ENCODE results near the gene SND1.

Gene SND1

DNA sequence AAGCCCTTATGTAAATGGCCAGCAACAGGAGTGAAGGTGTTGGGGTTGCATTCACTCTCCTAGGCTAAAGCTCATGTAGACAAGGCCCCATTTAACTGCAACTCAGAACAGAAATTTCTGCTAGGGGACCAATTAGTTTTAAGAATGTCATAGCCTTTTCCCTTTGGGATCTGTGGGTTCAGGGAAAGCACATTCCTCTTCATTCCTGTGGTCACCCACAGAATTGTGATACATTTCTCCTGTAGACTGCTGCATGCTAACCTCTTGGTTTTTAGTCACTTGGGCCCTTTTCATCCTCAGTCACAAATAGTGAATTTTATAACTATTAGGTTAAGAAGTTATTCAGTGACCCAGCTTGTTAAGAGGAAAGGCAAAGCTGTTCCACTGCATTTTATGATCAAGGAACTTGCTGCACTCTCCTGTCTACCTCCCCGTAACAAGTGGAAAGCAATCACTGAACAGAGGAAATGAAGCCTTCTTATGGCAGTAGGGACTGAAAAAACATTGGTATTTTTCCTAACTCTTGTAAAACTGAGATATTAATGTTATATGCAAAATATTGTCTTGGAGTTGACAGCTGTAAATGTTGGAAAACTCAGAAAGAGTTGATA is 124.9 kb downstream of the SND1 start:
- no peak for DNase-seq

DNA sequence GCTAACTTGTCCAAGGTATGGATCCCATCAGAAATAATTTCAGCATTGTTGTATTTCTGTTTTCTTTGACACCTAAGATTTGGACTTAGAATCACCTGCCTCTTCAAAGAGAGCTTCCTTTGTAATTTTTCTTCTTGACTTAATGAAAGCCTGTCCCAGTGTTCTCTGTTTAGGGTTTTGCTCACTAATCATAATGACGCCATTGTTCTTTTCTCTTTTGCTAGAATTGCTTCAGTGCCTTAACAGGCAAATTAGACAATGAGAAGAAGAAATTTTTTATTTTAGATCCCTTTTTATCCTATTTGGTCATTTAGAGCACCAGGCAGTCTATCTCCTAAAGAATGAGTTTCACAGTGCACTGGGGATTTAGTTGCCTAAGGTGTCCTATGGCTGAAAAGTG is 128.5 kb downstream of the SND1 start:
- DNase-seq: no peak

DNA sequence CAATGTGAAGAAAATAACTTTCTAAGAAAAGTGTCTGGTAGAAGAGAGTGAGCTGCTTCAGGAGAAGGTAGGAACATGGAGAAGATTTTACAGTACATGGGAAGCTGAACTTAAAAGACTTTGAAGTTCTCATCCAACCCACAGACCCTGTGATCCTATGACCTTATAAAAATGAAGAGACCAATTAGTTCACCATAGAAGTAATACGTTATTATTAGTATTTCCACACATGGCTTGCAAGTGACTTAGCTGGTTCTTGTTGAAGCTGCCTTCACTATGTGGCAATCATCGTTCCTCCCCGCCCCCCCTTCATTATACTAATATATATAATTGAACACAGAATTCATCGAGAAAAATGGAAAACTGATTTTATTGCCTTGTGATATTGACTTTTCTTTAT is 129.1 kb downstream of the SND1 start:
- DNase-seq: no peak

DNA sequence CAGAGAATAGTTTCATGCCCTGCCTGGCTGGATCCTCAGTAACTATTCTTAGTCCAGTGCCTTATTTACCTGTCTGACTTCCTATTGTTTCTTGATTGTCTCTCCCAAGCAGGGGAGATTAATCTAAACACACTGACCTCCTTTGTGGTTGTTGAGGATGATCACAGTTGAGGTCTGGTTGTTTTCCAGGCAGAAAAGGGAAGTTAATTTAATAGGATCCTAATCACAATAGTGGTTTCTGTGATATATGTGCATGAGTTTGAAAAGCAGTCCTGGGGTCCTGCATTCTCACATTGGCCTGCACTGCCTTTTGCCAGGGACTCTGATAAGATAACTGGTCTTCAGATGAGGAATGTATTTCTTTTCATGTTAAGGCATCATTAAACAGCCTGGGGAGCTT is 130.1 kb downstream of the SND1 start:
- no peak for DNase-seq

DNA sequence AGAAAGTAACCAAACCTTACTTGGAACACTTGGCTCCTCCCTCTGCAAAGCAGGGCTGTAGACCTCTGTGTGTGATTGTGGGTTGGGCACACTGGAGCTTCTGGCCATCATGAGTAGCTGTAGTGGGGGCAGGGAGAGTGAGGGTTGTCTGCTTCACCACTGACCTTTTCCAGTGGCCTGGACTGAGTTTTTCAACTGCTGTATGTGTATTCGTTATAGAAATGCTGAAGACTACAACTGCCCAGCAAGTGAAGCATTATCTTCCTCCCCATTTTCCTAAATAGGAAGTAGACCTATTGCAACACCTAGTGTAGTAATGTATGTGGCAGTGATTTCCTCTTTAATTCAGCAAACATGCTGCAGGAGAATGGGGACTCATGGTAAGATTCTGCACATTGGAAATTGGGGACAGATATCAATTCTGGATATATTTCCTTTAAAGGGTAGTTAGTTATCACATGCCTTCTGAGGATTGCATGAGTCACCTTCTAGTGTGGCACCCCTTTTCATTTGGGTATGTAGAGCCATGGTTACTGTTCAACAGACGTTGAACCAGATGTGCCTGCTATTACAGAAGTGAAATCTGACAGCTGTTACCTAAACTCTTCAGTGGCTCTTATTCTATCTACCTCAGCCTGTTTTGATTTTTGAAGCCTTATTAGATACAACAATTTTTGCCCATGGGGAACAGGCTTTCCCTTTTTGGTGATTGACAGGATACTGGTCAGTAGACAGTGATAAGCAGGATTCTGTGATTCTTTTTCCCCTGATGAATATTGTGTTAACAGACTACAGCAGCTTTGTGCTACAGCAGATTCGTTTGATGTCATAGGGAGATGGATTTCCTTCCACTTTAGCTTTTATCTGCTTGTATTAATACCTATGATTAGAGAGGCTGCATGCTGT is 130.9 kb downstream of the SND1 start:
- DNase-seq: no peak

DNA sequence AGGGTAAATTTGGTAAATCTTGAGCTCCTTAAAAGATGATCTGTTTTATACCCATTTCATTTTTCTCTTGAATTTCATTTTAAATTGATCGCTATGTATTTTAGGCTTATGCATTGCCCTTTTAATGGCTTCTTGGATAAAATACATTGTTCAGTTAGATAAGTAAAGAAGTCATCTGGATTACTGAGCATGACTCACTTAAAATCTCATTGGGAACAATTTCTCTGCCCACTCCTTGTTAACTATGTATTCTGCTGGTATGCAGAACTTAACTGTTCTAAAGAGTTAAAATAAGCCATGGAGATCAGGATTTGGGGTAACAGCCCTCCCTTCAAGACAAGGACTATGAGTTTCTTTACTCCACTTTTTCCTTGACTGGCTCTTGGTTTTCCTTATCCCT is 134.2 kb downstream of the SND1 start:
- no peak for DNase-seq

DNA sequence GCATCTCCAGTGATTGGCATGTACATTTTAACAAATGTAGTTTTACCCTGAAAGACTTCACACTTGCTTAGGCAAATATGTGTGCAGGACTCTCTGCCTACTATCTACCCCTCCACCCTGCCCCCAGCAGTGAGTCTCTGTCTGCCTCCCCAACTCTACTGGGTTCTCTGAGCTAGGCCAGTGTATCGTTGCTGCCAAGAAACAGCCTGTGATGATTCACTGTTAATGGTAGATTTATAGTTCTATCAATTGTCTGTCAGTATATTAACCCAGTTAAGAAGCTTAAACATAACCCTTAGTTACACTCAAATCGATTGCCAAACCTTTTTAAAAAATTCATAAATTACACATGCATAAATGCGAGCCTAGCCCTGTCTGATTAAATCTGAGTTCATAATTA is 137.0 kb downstream of the SND1 start:
- no peak for DNase-seq

DNA sequence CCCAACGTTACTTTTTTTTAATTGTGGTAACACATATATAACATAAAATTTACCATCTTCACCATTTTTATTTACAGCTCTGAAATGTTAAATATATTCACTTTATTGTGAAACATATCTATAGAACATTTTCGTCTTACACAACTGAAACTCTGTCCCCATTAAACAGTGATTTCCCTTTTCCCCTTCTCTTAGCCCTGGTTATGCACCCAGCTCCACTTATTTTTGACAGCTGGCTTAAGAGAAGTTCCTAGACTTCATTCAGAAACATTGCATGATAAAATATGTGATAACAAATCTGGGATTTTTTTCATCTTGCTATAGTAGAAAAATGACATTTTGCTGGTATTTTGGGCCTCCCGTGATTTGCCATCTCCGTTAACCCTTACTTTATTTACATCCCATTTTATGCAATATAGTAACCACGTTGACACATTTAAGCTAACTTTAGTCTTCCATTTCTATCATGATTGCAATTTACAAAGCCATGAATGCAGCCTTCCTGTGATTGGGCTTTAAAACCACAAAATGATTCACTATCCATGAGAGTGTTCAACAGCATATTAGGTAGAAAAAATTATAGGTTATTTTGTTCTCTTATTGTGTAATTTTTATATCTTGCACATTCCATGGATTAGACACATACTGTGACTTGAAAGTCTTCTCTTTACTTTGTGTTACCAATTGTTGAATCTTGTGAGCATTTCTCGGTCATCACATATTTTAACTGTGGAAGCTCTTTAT is 139.6 kb downstream of the SND1 start:
- no peak for DNase-seq

DNA sequence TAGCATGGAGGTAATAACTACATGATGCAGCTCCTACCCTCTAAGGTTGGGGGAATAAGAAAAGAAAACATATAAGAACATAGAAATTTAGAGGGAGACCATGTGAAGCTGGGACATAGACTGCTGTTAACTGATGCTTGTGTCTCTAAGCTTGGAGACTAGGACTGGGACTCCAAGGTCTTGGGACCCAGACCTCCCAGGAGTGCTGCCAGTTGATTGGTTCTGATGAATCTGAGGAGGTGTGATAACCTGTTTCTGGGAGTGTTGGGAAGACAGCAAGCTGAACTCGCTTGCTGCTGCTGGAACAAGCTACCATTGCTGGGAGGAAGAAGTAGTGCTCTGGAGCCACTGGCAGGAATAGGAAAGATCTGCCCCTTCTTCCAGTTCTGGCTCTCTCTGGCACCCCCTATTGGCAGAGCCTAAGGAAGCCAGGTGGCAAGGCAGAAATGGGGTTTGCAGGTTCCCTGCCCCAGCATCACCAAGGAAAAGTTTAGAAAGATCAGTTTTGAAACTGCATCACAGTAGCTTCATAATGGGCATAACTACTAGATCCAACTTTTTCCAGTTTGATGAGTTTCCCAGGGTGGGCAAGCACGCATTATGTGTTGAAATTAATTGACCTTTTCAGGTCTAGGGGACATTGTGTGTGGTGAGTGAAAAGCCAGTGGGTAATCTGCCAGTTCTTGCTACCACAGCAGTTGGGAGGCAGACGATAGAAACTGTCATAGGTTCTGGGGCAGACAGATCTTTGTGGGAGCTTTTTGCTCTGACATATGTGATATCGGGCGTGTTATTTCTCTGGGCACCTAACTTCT is 140.7 kb downstream of the SND1 start:
- DNase-seq: peak; percentile 37

DNA sequence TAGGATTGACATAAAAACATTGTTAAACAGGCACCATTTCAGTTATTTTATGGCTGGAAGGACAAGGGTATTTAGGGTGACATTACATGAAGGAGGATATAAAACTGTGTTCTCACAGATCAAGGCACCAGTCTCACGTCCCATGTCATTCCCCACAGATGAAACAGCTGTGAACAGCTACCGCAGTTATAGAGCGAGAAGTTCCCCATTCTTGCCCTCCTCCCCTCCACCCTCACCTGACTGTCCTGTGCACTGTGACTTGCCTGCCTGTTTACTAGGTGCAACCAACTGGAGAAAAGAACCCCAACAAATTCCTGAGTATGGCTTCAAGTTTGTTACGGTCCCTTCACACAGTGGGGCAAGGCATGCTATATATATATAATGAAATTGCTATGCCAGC is 141.6 kb downstream of the SND1 start:
- no peak for DNase-seq

DNA sequence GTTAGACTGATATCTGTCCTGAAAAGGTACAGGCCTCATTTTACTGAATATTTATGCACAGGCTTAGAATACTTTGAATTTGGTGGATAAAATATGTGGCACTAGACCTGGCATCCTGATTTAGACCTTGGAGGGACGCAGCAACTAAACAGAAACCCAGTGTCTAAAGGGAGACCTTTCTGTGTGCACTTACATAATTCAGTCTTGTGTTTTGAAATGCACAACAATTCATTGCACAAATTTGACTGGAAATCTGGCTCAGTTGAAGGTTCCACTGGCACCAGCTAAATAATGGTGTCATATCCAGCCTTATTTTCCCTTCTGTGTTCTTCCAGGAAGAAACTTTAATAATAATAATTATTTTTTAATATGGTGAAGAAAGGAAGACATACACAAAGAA is 142.1 kb downstream of the SND1 start:
- no peak for DNase-seq

DNA sequence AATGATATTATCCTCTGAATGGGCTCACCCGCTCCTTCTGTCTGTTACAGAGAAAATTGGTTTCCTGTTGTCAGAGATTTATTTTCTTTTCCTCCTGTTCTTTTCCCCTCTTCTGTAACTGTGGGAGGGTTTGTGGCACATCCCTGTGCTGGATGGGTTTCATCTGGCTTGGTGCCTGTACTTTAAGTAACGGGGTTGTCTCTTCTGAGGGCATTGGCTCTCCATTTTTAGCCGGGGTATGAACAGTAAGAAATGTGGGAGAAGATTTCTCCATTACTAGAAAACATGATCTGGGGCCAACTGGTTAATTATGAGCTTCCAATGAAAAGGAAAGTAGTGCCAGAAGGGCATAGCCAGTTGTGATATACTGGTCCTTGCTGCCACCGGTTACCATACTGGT is 142.6 kb downstream of the SND1 start:
- DNase-seq: no peak

DNA sequence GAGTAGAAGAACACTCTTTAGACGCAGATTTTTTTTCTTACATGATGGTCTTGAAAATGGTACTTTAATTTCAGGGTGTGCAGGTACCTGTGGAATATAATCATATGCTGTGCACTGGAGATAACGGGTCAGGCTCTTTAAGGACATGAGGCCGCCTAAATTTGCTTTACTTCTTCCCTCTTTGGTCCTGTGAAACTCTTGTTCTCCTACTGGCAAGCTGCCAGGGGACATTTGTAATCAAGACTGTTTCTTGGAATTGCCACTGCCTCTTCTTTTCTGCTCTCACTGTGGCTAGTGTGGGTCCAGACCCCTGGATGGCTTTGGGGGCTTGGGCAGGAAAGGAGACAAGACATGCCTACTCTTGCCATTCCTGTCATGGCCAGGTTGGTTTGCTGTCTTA is 146.0 kb downstream of the SND1 start:
- DNase-seq: no peak

DNA sequence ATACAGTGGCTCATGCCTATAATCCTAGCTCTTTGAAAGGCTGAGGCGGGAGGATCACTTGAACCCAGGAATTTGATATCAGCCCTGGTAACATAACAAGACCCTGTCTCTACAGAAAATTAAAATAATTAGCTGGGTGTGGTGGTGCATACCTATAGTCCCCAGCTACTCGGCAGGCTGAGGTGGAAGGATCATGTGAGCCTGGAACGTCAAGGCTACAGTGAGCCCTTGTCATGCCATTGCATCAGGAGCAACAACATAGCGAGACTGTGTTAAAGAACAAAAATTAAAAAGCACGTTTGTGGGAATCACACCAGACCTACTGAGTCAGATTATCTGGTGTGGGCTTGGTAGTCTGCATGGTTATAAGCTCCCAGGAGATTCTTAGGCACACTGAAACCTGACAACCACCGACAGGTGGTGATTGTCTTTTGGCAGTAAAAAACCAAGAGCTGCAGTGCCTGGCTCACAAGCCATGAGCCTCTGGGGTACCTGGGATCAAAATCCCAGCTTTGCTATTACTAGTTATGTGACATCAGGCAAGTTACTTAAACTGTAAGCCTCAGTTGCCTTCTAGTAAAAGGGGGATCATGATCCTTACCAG is 146.9 kb downstream of the SND1 start:
- no peak for DNase-seq

DNA sequence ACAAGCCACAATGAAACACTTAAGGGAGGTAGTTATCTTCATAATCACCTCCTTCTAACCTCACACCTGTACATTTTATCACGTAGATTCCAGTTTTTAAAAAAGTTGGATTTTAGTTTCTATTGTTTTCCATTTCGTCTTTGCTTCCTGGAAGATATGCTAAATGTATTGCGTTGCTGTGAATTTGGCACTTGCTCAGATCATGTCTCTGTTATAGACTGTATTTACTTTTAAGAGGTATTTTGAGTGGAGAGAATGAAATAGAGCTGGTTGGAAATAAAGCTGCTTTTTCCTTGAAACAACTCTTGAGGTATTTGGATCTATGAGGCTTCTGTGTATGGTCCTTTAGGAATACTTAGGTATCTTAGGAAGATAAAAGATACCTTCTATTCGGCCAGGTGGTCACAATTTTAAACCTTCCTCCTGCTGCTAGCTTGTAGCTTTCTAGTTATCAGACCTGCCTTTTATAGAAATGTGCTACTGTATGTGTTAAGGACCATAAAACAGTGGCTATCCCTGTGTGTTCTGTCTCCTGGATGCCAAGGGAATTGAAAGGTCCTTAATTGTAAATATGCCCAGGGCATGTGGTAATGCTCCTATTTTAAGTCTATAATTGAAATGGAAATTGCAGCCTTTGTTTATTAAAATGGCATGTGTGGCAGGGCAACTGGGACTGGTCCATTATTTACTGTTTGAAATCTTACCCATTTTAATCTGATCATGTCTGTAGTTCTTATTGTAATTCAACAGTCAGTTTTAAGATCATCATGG is 147.7 kb downstream of the SND1 start:
- no peak for DNase-seq

DNA sequence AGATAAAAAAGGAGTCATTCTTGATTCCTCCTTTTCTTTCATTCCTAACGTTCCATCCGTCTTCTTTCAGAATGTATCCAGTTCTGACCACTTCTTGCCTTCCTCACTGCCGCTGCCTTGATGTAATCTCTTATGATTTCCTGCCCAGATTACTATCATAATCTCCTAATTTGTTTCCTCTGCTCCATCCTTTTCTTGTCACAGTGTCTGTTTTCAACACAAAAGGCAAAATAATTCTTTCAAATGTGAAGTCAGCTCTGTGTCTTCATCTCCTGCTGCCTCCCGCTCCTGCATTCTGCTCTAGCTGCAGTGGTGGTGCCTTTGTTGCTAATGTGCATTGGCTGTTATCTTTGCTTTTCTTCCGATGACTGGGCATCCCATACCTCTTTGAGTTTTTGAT is 150.9 kb downstream of the SND1 start:
- no peak for DNase-seq

DNA sequence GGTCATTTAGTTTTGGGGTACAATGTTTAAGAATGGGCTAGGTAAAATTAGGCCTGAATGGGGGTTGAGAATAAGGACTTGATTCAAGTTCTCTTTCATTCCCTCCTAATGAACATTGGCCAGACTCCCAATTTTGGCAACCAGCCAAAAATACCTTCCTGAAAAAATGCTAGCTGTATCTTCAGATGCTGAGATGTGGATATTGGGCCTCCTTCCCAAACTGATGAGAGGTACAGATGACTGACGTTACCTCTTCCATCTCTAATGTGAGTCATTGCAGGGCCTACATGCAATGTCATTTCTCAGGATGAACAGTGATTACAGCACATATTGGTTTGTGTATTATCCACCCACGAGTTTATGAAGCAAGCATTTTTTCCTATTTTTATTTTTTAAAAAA is 151.6 kb downstream of the SND1 start:
- DNase-seq: no peak

DNA sequence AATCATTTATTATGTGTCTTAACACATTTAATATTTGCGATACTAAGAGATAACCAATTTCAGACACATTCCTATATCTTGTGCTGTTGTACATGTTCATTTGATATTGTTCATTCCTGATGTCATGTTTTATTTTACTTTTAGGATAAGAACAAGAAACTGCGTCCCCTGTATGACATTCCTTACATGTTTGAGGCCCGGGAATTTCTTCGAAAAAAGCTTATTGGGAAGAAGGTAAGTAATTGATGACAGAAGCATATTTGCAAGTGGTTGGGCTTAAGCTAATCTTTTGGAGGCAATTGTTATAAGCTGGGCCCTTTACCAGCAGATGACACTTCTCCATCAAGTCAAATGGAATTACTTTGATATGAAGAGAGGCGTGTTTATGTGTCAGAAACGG is 155.3 kb downstream of the SND1 start:
- no peak for DNase-seq

DNA sequence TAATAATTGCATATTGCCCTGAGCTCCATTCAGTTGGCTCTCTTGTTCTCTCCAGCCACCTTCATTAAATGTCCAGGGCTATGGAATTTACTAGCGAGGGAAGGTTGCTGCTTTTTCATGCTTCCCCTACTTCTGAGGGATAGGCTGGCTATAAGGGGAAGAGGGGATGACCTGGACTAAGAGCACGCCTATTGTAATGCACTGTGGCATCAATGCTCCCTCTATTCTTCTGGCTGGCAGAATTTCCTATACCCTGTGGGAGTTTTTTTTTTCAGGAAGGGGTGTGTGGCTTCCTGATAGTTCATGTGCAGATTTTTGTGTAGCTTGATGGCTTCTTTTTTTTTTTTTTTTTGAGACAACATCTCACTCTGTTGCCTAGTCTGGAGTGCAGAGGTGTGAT is 155.8 kb downstream of the SND1 start:
- DNase-seq: no peak

DNA sequence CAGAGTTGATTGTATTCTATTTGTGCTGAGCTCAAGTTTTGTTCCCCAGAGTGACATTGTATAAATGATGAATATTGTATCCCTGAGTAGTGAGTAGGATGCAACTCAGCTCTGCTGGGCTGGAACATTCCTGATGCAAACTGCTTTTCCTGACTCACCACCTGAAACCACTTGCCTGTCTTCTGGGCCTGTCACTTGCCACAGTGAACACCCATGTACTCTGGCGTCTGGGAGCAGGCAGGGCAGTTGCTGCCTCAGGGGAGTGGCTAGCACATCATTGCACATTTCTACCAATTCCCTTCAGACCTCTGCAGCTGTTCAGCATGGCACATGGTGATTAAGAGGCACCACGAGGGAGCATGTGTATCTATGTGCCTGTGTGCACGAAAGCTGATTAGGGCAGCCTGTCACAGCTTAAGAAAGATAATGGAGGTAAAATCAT is 157.3 kb downstream of the SND1 start:
- no peak for DNase-seq

DNA sequence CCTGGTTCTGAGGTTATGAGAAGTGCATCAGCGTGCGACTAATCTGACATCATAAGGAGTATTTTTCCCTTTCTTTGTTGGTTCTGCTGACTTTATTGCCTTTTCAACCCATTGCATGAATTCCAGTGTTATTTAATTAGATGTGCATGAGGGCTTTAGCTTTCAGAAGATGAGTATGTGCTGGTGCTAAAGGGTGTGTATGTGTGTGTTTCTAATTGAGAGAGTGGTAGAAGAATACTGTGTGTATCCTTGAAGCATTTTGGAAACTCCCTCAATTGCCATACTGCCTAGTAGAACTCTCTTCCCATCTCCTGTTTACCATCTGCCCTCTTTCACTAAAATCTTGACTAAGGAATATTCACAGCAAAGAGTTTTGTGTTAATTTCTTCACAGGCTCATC is 158.1 kb downstream of the SND1 start:
- DNase-seq: no peak

All from CD4-positive, alpha-beta T cell treated with Interleukin-21 for 1 hour (primary cell).